ENCODE results near the gene MYO5C. TPM values are rescaled to one million over a fixed set of nuclear protein-coding genes. Genes with fewer than 3 reads are reported as not detected.
"Not testable (repeated sequence)": the region's sequence is repeated elsewhere in the genome, so short reads cannot be mapped to it uniquely, and the experiment has no call there.

Gene MYO5C
- total RNA-seq, 1 donor from 2014 or later = 8.5 TPM

- no peak for DNase-seq (ENCODE audit: low read depth in 2 of 2)
Observed at GRCh38 chr15:52243286-52243685, 52.3 kb downstream of the MYO5C start.

GRCh38 chr15:52241489-52241888, 54.1 kb downstream of the MYO5C start:
- DNase-seq (ENCODE audit: low read depth in 2 of 2) = no peak

- no peak for DNase-seq (ENCODE audit: low read depth in 2 of 2)
Observed at GRCh38 chr15:52240166-52240565, 55.4 kb downstream of the MYO5C start.

GRCh38 chr15:52238989-52239525, 56.5 kb downstream of the MYO5C start:
- DNase-seq (ENCODE audit: low read depth in 2 of 2) = not testable (repeated sequence)

- DNase-seq (ENCODE audit: low read depth in 2 of 2) = no peak
Observed at GRCh38 chr15:52238149-52238548, 57.5 kb downstream of the MYO5C start.

GRCh38 chr15:52236013-52236412, 59.6 kb downstream of the MYO5C start:
- DNase-seq (ENCODE audit: low read depth in 2 of 2) = peak; percentile 28 to 43

- no peak for DNase-seq (ENCODE audit: low read depth in 2 of 2)
Observed at GRCh38 chr15:52234596-52235541, 60.7 kb downstream of the MYO5C start.

GRCh38 chr15:52233405-52233804, 62.2 kb downstream of the MYO5C start:
- no peak for DNase-seq (ENCODE audit: low read depth in 2 of 2)

GRCh38 chr15:52232327-52232726, 63.3 kb downstream of the MYO5C start:
- no peak for DNase-seq (ENCODE audit: low read depth in 2 of 2)

GRCh38 chr15:52230073-52230472, 65.5 kb downstream of the MYO5C start:
- no peak for DNase-seq (ENCODE audit: low read depth in 2 of 2)

- no peak for DNase-seq (ENCODE audit: low read depth in 2 of 2)
Observed at GRCh38 chr15:52228921-52229320, 66.7 kb downstream of the MYO5C start.

GRCh38 chr15:52227456-52227855, 68.1 kb downstream of the MYO5C start:
- peak; percentile 87 to 90 for DNase-seq (ENCODE audit: low read depth in 2 of 2)

GRCh38 chr15:52225230-52225629, 70.4 kb downstream of the MYO5C start:
- DNase-seq (ENCODE audit: low read depth in 2 of 2) = no peak

- no peak for DNase-seq (ENCODE audit: low read depth in 2 of 2)
Observed at GRCh38 chr15:52224211-52224610, 71.4 kb downstream of the MYO5C start.

GRCh38 chr15:52221730-52222129, 73.9 kb downstream of the MYO5C start:
- no peak for DNase-seq (ENCODE audit: low read depth in 2 of 2)

- no peak for DNase-seq (ENCODE audit: low read depth in 2 of 2)
Observed at GRCh38 chr15:52220937-52221660, 74.5 kb downstream of the MYO5C start.

- DNase-seq (ENCODE audit: low read depth in 2 of 2) = no peak
Observed at GRCh38 chr15:52220251-52220650, 75.4 kb downstream of the MYO5C start.

GRCh38 chr15:52218816-52219215, 76.8 kb downstream of the MYO5C start:
- DNase-seq (ENCODE audit: low read depth in 2 of 2) = no peak

GRCh38 chr15:52218371-52218770, 77.2 kb downstream of the MYO5C start:
- DNase-seq (ENCODE audit: low read depth in 2 of 2) = peak in 1 of 2 donors; percentile 27

GRCh38 chr15:52217186-52217585, 78.4 kb downstream of the MYO5C start:
- no peak for DNase-seq (ENCODE audit: low read depth in 2 of 2)

- no peak for DNase-seq (ENCODE audit: low read depth in 2 of 2)
Observed at GRCh38 chr15:52214553-52214952, 81.1 kb downstream of the MYO5C start.

GRCh38 chr15:52213206-52213605, 82.4 kb downstream of the MYO5C start:
- no peak for DNase-seq (ENCODE audit: low read depth in 2 of 2)
